HS-27A (cell line): ENCODE data around the gene HOXA13.

Source experiments
- DNase-seq: peaks from one replicate; pipeline ENCODE4 v3.0.0-alpha.2; 2012; ENCODE audit warnings: low read depth, missing footprints

The HOXA13 gene

GRCh38 chr7:27159266-27160144, 40.4 kb downstream of the HOXA13 start:
- DNase-seq, result no peak

DNA sequence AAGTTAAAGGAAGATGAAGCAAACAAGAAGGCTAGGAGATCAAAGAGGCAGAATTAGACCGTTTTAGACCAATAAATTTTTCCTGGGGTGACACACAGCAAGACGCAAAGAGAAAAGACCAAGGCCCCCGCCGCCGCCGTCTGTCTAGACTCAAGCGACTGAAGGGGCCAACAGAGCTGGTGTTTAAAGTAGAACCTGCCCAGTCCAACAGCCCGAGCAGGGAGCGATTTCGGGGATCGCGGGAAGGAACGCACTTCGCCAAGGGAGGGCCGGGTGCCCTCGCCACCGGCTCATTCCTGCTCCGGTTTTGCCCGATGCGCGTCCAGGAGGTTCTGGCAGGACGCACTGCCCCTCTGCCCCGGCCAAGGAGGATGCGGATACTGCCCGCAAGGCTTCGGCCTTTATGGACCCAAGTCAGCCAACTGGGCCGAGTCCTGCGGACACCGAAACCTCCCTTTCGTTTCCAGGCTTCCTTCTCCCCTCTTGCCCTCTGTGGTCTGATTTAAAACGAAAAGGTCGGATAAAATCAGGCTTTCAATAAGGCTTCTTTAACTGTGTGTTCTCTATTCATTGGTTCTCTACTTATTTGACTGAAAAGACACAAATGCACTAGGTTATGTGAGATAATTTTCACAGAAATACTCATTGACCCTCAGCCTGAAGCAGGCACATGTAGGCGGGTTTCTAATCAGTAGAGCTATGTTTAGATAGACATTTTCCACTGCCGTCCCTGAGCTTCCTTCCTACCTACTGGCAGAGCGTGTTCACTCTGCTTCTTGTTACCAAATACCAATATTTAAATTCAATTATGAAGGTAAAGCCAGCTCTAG, 41.2 kb downstream of the HOXA13 start:
- DNase-seq, result no peak

- no peak for DNase-seq
These were observed 42.0 kb downstream of the HOXA13 start for GRCh38 chr7:27157702-27158431.

DNA sequence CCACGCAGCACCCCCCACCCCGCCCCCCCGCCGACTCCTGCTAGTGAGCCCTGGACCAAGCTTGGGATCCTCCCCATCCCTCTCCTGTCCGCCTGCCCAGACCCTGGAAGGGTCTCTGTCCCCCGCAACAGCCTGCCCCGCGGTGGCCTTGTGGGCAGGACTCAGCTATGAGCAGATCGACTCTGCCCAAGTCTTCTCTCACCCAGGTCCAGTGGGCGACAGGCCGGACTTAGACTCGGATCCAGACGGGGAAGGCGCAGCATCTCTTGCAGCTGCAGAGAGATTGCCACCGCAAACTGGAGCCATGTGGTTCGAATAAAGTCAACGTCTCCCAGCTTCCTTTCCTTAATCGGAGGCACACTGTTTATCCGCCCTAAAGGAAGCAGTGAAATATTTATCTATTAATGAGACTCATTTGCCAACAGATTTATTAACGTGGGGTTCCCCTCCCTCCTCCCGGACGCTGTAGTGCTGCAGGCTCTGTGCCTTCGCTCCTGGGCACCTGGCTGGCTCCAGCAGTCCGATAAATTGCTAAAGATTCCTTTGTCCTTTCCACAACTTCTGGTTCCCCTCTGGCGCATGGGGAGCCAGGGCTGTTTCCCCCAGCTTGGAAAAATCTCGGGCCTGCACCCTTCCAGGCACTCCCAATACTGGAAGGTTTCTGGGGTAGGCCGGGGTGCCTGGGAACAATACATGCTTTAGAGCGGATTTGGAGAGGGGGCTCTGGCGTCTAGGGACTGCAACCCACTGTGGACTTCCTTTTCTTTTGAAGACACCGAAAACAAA, 42.8 kb downstream of the HOXA13 start:
- no peak for DNase-seq

DNA sequence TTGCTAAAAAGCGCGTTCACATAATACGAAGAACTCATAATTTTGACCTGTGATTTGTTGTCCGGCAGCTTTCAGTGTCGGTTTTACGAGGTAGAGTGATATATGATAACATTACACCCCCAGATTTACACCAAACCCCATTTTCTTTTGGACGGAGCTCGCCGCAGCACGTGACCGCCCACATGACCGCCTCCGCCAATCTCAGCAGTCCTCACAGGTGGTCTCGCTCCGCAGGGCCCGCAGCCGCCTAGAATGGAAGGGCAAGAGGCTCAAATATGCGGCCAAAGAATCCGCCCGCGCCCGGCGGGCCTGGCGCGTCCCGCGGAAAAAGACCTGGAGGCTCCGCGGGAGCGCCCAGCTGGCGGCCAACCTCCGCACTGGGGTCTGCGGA, 43.4 kb downstream of the HOXA13 start, which contains the start of gene HOXA7:
Gene HOXA7 (minus strand): TSS at position 168 of the 391 bp plus-strand sequence. CDS start 130 bp downstream, at position 38.
- no peak for DNase-seq

DNA sequence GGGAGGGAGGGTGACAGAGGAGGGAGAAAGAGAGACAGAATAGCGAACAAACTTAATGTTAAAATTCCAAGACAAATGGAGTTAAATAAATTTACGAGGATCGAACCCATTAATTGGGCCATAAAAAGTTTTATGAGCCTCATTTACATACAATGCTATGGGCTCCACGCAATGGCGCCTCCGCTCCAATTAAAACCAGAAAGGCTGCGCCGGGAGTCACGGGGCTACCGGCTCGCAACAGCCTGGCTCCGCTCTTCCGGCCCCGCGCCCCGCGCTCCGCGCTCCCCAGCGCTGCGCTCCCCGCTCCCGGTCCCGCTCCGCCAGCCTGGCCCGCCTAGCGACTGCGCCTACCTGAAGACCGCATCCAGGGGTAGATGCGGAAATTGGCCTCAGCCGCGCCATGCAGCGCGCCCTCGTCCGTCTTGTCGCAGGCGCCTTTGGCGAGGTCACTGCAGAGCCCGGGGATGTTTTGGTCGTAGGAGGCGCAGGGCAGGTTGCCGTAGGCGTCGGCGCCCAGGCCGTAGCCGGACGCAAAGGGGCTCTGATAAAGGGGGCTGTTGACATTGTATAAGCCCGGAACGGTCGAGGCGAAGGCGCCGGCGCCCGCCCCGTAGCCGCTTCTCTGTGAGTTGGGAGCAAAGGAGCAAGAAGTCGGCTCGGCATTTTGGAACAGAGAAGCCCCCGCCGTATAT, 43.9 kb downstream of the HOXA13 start:
- no peak for DNase-seq

DNA sequence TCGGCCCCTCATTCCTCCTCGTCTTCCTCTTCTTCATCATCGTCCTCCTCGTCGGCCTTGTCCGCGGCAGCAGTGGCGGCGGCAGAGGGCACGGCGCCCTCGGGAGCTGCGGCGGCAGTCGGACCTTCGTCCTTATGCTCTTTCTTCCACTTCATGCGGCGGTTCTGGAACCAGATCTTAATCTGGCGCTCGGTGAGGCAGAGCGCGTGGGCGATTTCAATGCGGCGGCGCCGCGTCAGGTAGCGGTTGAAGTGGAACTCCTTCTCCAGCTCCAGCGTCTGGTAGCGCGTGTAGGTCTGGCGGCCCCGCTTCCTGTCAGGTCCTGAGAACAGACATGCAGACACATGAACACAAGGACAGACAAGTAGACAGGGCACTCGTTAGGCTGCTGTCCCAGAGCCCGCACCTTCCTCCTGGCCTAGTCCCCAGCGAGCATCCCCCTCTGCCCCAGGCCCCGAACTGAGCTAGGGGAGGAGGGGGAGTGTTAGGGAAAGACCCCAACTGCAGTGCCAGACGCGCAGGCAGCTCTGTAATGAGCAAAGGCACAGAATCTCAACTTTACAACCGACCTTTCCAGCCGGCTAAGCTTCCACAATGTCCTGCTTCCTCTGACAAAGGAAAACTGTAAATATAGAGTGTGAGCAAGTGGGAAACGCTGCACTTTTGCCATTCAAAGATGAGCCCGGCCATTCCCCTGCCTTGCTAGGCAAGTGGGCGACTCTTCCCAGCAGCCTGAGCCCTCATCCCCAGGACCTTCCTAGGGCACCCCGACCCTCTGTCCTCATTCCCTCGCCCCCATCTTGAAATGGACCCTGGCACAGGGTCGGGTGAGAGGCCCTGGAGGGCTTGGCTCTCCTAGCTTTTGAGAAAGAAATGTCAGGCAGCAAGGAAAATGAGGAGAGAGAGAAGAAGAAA, 44.7 kb downstream of the HOXA13 start:
- DNase-seq, result no peak

GRCh38 chr7:27154369-27154768, 45.5 kb downstream of the HOXA13 start:
- no peak for DNase-seq

- no peak for DNase-seq
These were observed 46.4 kb downstream of the HOXA13 start for GRCh38 chr7:27153526-27153925.

GRCh38 chr7:27152816-27153442, 47.0 kb downstream of the HOXA13 start:
- DNase-seq, result no peak

GRCh38 chr7:27151931-27152815, 47.7 kb downstream of the HOXA13 start, which contains the start of gene HOXA3:
Gene HOXA3 (minus strand): TSS chr7:27152583. CDS start chr7:27110640, 41,943 bp downstream.
- no peak for DNase-seq

GRCh38 chr7:27151341-27151930, 48.5 kb downstream of the HOXA13 start:
- DNase-seq, result no peak

DNA sequence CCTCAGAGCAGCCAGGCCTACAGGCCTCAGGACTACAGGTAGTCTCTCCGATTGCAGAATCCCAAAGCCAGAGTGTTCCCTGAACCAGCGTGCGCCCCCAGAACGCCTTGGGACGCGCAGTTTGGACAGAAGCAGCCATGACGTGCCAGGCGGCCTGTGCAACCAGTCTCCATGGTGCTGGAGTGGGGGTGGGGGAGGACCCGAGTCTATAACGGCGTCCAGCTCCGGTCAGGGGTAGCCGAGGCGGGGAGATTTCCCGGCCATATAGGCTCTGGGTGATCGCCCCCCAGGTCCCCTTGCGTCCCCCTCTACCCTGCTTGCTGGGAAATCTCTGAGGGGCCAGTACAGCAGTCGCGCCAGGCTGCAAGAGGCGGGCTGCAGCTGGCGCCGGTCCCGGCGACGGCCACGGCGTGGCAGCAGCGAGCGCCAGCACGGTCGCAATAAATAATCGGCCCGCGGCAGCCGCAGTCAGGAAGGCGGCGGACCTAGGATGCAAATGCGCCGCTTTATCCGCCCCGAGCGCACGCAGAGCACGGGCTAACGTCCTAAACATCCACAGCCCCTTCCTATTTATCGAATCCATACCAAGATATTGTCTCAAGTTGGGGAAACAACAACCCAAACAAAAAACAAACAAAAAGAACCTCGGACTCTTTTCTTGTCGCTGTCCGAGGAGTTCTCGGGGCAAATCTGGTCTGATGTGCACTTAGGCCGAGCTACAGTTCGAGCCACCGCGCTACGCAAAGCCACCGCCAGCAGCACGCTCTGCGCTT, 49.1 kb downstream of the HOXA13 start:
- DNase-seq, result no peak

- no peak for DNase-seq
These were observed 49.9 kb downstream of the HOXA13 start for GRCh38 chr7:27149842-27150567.

GRCh38 chr7:27148756-27149641, 50.9 kb downstream of the HOXA13 start:
- DNase-seq, result no peak
